ENCODE results near the gene CADM1.

DNA sequence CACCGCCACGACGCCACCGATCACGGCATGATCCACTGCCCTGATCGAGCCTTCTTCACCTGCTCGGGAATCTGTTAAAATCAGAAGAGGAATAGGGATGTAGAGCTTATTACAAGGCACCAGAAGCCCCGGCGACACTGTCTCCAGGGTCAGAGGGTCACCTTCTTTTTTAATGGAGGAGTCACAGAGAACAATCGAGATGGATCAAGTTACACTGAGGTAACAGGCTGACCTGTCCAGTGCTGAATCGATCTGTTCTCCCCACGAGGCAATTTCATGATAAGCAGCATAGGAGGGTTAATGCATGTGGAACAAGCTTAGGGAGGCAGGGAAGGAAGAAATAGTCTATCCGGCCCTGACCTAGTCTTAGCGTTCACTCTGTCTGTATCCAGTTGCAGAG is 325.5 kb downstream of the CADM1 start:
- TF ChIP-seq, protein P1, sequence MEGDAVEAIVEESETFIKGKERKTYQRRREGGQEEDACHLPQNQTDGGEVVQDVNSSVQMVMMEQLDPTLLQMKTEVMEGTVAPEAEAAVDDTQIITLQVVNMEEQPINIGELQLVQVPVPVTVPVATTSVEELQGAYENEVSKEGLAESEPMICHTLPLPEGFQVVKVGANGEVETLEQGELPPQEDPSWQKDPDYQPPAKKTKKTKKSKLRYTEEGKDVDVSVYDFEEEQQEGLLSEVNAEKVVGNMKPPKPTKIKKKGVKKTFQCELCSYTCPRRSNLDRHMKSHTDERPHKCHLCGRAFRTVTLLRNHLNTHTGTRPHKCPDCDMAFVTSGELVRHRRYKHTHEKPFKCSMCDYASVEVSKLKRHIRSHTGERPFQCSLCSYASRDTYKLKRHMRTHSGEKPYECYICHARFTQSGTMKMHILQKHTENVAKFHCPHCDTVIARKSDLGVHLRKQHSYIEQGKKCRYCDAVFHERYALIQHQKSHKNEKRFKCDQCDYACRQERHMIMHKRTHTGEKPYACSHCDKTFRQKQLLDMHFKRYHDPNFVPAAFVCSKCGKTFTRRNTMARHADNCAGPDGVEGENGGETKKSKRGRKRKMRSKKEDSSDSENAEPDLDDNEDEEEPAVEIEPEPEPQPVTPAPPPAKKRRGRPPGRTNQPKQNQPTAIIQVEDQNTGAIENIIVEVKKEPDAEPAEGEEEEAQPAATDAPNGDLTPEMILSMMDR (conservative IDR thresholded peaks at IDR 0.05; ENCODE audit: low read depth, low read length): no peak
- TF ChIP-seq EZH2 (IDR thresholded peaks at IDR 0.05; ENCODE audit: borderline replicate concordance, low read depth, low read length, poor library complexity, severe bottlenecking): no peak
